Measurements from ENCODE around the gene CTAG1B. TPM values are rescaled to one million over a fixed set of nuclear protein-coding genes. Genes with fewer than 3 reads are reported as not detected.

CTAG1B gene
- polyA plus RNA-seq, 1 donor from 2014 or later = not detected

- Histone ChIP-seq H3F3A (ENCODE audit: insufficient read depth, low read length, poor library complexity, severe bottlenecking) (no peaks in the 10 kb centered on the region), H3K9me2 (ENCODE audit: insufficient read depth, low read length) (no peaks in the 10 kb centered on the region), H3K9me3 (ENCODE audit: low read length) (no peaks in the 10 kb centered on the region), H3K9ac (ENCODE audit: low read length) (no peak overlapping the region), H3K4me3 (ENCODE audit: low read length) (no peak overlapping the region), H3K4me2 (ENCODE audit: low read length) (no peak overlapping the region), H3K79me2 (replicated peaks; ENCODE audit: insufficient read depth, low read length) (no peaks in the 10 kb centered on the region), H4K20me1 (ENCODE audit: insufficient read depth) (no peaks in the 10 kb centered on the region), H3K27me3 (ENCODE audit: insufficient read depth, low read depth, low read length) (no peaks in the 10 kb centered on the region), H3K36me3 (ENCODE audit: insufficient read depth, low read length) (no peaks in the 10 kb centered on the region), H2AFZ (ENCODE audit: low read depth, low read length) (no peak overlapping the region), H3K27ac (ENCODE audit: low read length) (no peak overlapping the region)
- no peak for TF ChIP-seq POLR2AphosphoS5 (IDR thresholded peaks at IDR 0.05)
- TF ChIP-seq MXI1 (conservative IDR thresholded peaks at IDR 0.05; ENCODE audit: poor library complexity, severe bottlenecking) = no peak
- TF ChIP-seq, protein P1, sequence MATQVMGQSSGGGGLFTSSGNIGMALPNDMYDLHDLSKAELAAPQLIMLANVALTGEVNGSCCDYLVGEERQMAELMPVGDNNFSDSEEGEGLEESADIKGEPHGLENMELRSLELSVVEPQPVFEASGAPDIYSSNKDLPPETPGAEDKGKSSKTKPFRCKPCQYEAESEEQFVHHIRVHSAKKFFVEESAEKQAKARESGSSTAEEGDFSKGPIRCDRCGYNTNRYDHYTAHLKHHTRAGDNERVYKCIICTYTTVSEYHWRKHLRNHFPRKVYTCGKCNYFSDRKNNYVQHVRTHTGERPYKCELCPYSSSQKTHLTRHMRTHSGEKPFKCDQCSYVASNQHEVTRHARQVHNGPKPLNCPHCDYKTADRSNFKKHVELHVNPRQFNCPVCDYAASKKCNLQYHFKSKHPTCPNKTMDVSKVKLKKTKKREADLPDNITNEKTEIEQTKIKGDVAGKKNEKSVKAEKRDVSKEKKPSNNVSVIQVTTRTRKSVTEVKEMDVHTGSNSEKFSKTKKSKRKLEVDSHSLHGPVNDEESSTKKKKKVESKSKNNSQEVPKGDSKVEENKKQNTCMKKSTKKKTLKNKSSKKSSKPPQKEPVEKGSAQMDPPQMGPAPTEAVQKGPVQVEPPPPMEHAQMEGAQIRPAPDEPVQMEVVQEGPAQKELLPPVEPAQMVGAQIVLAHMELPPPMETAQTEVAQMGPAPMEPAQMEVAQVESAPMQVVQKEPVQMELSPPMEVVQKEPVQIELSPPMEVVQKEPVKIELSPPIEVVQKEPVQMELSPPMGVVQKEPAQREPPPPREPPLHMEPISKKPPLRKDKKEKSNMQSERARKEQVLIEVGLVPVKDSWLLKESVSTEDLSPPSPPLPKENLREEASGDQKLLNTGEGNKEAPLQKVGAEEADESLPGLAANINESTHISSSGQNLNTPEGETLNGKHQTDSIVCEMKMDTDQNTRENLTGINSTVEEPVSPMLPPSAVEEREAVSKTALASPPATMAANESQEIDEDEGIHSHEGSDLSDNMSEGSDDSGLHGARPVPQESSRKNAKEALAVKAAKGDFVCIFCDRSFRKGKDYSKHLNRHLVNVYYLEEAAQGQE (IDR thresholded peaks at IDR 0.05; ENCODE audit: borderline replicate concordance) = no peak
- TF ChIP-seq EZH2 (IDR thresholded peaks at IDR 0.05; ENCODE audit: borderline replicate concordance, insufficient read depth, low read length, poor library complexity, severe bottlenecking) = no peak
- TF ChIP-seq, protein P2, sequence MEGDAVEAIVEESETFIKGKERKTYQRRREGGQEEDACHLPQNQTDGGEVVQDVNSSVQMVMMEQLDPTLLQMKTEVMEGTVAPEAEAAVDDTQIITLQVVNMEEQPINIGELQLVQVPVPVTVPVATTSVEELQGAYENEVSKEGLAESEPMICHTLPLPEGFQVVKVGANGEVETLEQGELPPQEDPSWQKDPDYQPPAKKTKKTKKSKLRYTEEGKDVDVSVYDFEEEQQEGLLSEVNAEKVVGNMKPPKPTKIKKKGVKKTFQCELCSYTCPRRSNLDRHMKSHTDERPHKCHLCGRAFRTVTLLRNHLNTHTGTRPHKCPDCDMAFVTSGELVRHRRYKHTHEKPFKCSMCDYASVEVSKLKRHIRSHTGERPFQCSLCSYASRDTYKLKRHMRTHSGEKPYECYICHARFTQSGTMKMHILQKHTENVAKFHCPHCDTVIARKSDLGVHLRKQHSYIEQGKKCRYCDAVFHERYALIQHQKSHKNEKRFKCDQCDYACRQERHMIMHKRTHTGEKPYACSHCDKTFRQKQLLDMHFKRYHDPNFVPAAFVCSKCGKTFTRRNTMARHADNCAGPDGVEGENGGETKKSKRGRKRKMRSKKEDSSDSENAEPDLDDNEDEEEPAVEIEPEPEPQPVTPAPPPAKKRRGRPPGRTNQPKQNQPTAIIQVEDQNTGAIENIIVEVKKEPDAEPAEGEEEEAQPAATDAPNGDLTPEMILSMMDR (IDR thresholded peaks at IDR 0.05; ENCODE audit: poor library complexity, severe bottlenecking) = no peak
- TF ChIP-seq EP300 (conservative IDR thresholded peaks at IDR 0.05; ENCODE audit: poor library complexity, severe bottlenecking) = no peak
- TF ChIP-seq SMC3 (conservative IDR thresholded peaks at IDR 0.05; ENCODE audit: poor library complexity) = no peak
- TF ChIP-seq RAD21 (conservative IDR thresholded peaks at IDR 0.05) = no peak
- no peak for TF ChIP-seq TAF1 (IDR thresholded peaks at IDR 0.05; ENCODE audit: low read depth)
These were observed 15.3 kb downstream of the CTAG1B start for GRCh38 chrX:154603438-154604430.

GRCh38 chrX:154602766-154603437, 16.2 kb downstream of the CTAG1B start:
- H3K4me2 ChIP-seq (ENCODE audit: low read length) = no peak overlapping the region
- no peaks in the 10 kb centered on the region for H3K9me2 ChIP-seq (ENCODE audit: insufficient read depth, low read length)
- H3F3A ChIP-seq (ENCODE audit: insufficient read depth, low read length, poor library complexity, severe bottlenecking) = no peaks in the 10 kb centered on the region
- H3K27ac ChIP-seq (ENCODE audit: low read length) = no peak overlapping the region
- no peak overlapping the region for H3K4me3 ChIP-seq (ENCODE audit: low read length)
- H2AFZ ChIP-seq (ENCODE audit: low read depth, low read length) = no peak overlapping the region
- H3K9me3 ChIP-seq (ENCODE audit: low read length) = no peaks in the 10 kb centered on the region
- no peaks in the 10 kb centered on the region for H3K79me2 ChIP-seq (replicated peaks; ENCODE audit: insufficient read depth, low read length)
- H3K36me3 ChIP-seq (ENCODE audit: insufficient read depth, low read length) = no peaks in the 10 kb centered on the region
- no peaks in the 10 kb centered on the region for H4K20me1 ChIP-seq (ENCODE audit: insufficient read depth)
- H3K27me3 ChIP-seq (ENCODE audit: insufficient read depth, low read depth, low read length) = no peaks in the 10 kb centered on the region
- TF ChIP-seq POLR2AphosphoS5 (IDR thresholded peaks at IDR 0.05) (no peak), EZH2 (IDR thresholded peaks at IDR 0.05; ENCODE audit: borderline replicate concordance, insufficient read depth, low read length, poor library complexity, severe bottlenecking) (no peak), MXI1 (conservative IDR thresholded peaks at IDR 0.05; ENCODE audit: poor library complexity, severe bottlenecking) (no peak), EP300 (conservative IDR thresholded peaks at IDR 0.05; ENCODE audit: poor library complexity, severe bottlenecking) (no peak), SMC3 (conservative IDR thresholded peaks at IDR 0.05; ENCODE audit: poor library complexity) (no peak), RAD21 (conservative IDR thresholded peaks at IDR 0.05) (no peak), TAF1 (IDR thresholded peaks at IDR 0.05; ENCODE audit: low read depth) (no peak)
- TF ChIP-seq, protein P2 (IDR thresholded peaks at IDR 0.05; ENCODE audit: poor library complexity, severe bottlenecking) = no peak
- TF ChIP-seq, protein P1 (IDR thresholded peaks at IDR 0.05; ENCODE audit: borderline replicate concordance) = no peak
- H3K9ac ChIP-seq (ENCODE audit: low read length) = no peak overlapping the region
